Neuronal stem cell (in vitro differentiated cells): ENCODE results near the gene PRUNE2.

ENCODE experiments used
- DNase-seq: peaks from one replicate; pipeline ENCODE4 v3.0.0-alpha.2; 2013; ENCODE audit warnings: low spot score
- H2AFZ ChIP-seq: one replicate; pipeline ENCODE4 v1.6.1; 2013; ENCODE audit warnings: mild to moderate bottlenecking, low read length, inconsistent platforms
- H2AK5ac ChIP-seq: 2 replicates; pipeline ENCODE4 v1.6.1; 2013; ENCODE audit warnings: low read depth, mild to moderate bottlenecking, inconsistent platforms, low read length, moderate library complexity, mixed read lengths
- H2BK120ac ChIP-seq: 2 replicates; pipeline ENCODE4 v1.6.1; 2013; ENCODE audit warnings: low read depth, mild to moderate bottlenecking, inconsistent platforms, low read length, moderate library complexity, mixed read lengths
- H2BK12ac ChIP-seq: one replicate; pipeline ENCODE4 v1.6.1; 2013; ENCODE audit warnings: low read length, inconsistent platforms
- H2BK15ac ChIP-seq: 2 replicates; pipeline ENCODE4 v1.6.1; 2013; ENCODE audit warnings: mild to moderate bottlenecking, low read length, inconsistent platforms, mixed read lengths
- H2BK5ac ChIP-seq: one replicate; pipeline ENCODE4 v1.6.1; 2013; ENCODE audit warnings: inconsistent platforms, mild to moderate bottlenecking, low read length, moderate library complexity
- H3K14ac ChIP-seq: one replicate; pipeline ENCODE4 v1.6.1; 2013; ENCODE audit warnings: low read length, inconsistent platforms
- H3K18ac ChIP-seq: 2 replicates; pipeline ENCODE4 v1.6.1; 2013; ENCODE audit warnings: low read length, inconsistent platforms
- H3K23ac ChIP-seq: 2 replicates; pipeline ENCODE4 v1.6.1; 2013; ENCODE audit warnings: low read depth, mild to moderate bottlenecking, mixed read lengths, low read length, inconsistent platforms; ENCODE audit not compliant: poor library complexity
- H3K27ac ChIP-seq: replicated peaks from 3 replicates; pipeline ENCODE4 v1.5.1; 2013; ENCODE audit warnings: low read length, inconsistent platforms
- H3K27me3 ChIP-seq, 3 experiments: 2 replicates each; pipeline ENCODE4 v1.6.1; 2013; ENCODE audit warnings: low read length in 3 of 3, mild to moderate bottlenecking in 2 of 3, inconsistent platforms in 1 of 3, low read depth in 1 of 3, mixed read lengths in 1 of 3, moderate library complexity in 1 of 3; ENCODE audit not compliant: control insufficient read depth in 3 of 3, insufficient read depth in 3 of 3
- H3K36me3 ChIP-seq, 2 donors: replicated peaks in 1 of 2; 2 replicates each; pipeline ENCODE4 v1.6.1; 2013; ENCODE audit warnings: low read length in 2 of 2; ENCODE audit not compliant: control insufficient read depth in 2 of 2, insufficient read depth in 2 of 2
- H3K4ac ChIP-seq: 2 replicates; pipeline ENCODE4 v1.6.1; 2013; ENCODE audit warnings: inconsistent platforms, mild to moderate bottlenecking, low read length, moderate library complexity
- H3K4me1 ChIP-seq, 2 donors: 1 replicate in 1 of 2; 2 replicates in 1 of 2; pipeline ENCODE4 v1.6.1; 2013; ENCODE audit warnings: low read length in 2 of 2, low read depth in 1 of 2; ENCODE audit not compliant: control insufficient read depth in 2 of 2, insufficient read depth in 1 of 2
- H3K4me2 ChIP-seq: one replicate; pipeline ENCODE4 v1.6.1; 2013; ENCODE audit warnings: mild to moderate bottlenecking, low read length, inconsistent platforms; ENCODE audit not compliant: insufficient read depth, poor library complexity, severe bottlenecking
- H3K4me3 ChIP-seq, 2 donors: 2 replicates each; pipeline ENCODE4 v1.5.1; 2013; ENCODE audit warnings: low read length in 2 of 2, mild to moderate bottlenecking in 2 of 2, inconsistent platforms in 1 of 2, moderate library complexity in 1 of 2
- H3K79me1 ChIP-seq: one replicate; pipeline ENCODE4 v1.6.1; 2013; ENCODE audit warnings: low read depth, mild to moderate bottlenecking, inconsistent platforms, low read length, moderate library complexity
- H3K9ac ChIP-seq: one replicate; pipeline ENCODE4 v1.6.1; 2013; ENCODE audit warnings: mild to moderate bottlenecking, low read depth, low read length, inconsistent platforms; ENCODE audit not compliant: poor library complexity
- H3K9me3 ChIP-seq, 2 donors: replicated peaks in 1 of 2; 2 replicates each; pipeline versions ENCODE3 to v1.6.1; 2013; ENCODE audit warnings: low read length in 2 of 2, mild to moderate bottlenecking in 2 of 2, inconsistent platforms in 1 of 2, low read depth in 1 of 2, mixed read lengths in 1 of 2, moderate library complexity in 1 of 2; ENCODE audit not compliant: control insufficient read depth in 2 of 2, insufficient read depth in 1 of 2
- H4K8ac ChIP-seq: one replicate; pipeline ENCODE4 v1.6.1; 2013; ENCODE audit warnings: low read depth, mild to moderate bottlenecking, inconsistent platforms, low read length, moderate library complexity
- H4K91ac ChIP-seq: one replicate; pipeline ENCODE4 v1.6.1; 2013; ENCODE audit warnings: low read length, low read depth, mild to moderate bottlenecking, inconsistent platforms; ENCODE audit not compliant: poor library complexity
- WGBS, 2 donors: extraction: QIAGEN DNeasy Blood & Tissue Kit; methylation state at CpG; one replicate each; pipeline ENCODE4 v1.1.7; 2013; ENCODE audit warnings: missing lambda C conversion rate in 2 of 2, mixed read lengths in 1 of 2; ENCODE audit not compliant: insufficient read length in 2 of 2, insufficient replicate concordance in 1 of 2; ENCODE audit errors: extremely low coverage in 2 of 2; 5-methylcytosine and 5-hydroxymethylcytosine counted together

The PRUNE2 gene

DNA sequence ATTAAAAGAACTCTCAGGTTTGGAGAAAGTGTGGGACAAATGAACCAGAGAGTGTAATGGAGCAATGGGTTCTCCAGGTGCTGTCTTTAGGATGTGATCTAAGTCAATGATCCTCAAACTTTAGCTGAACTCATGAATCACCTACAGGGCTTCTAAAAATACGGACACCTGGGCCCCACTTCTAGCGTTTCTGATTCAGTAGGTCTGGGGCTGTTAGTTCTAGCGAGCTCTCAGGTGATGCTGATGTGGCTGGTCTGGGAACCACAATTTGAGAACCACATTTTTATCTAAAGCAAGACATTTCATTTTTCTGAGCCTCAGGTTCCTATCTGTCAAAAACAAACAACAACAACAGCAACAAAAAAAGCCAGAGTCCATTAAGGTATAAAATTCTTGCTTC, 176.8 kb downstream of the PRUNE2 start:
- Histone ChIP-seq H3K27me3 (no peaks in the 10 kb centered on the region), H3K79me1 (no peaks in the 10 kb centered on the region)

DNA sequence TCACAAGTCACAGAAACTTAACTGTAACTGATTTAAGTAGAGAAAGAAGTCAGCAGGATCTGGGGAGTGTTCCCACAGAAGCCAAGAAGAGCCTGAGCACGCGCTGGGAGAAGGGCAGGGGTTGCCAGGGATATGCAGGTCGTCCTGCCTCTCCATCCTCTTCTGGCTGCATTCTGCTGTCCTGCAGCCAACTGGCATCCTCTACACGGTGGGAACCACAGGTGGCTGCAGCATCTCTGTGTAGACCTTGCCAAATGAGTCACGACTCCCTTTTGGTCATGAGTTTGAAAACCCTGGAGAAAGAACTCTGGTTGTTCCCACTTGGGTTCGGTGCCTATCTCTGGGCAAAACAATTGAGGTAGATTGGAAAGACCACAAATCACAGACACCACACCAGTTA, 180.0 kb downstream of the PRUNE2 start:
- no peak overlapping the region for H2BK15ac ChIP-seq
- no peaks in the 10 kb centered on the region for H3K36me3 ChIP-seq
- H3K9ac ChIP-seq = no peak overlapping the region
- H3K18ac ChIP-seq = no peak overlapping the region
- no peaks in the 10 kb centered on the region for H3K27me3 ChIP-seq
- H4K91ac ChIP-seq = no peak overlapping the region
- WGBS, 2 donors = no CpG with 5 or more reads among the region's 6 CpGs
- H2BK12ac ChIP-seq = no peak overlapping the region
- no peak overlapping the region for H2AFZ ChIP-seq
- no peaks in the 10 kb centered on the region for H3K9me3 ChIP-seq
- H3K23ac ChIP-seq = no peak overlapping the region
- no peak overlapping the region for H3K4me2 ChIP-seq
- H3K4me1 ChIP-seq = no peaks in the 10 kb centered on the region
- H2AK5ac ChIP-seq = no peak overlapping the region
- H3K27ac ChIP-seq = no peak overlapping the region
- H3K14ac ChIP-seq = no peak overlapping the region
- H4K8ac ChIP-seq = no peak overlapping the region
- H2BK5ac ChIP-seq = no peak overlapping the region
- H3K79me1 ChIP-seq = no peaks in the 10 kb centered on the region
- DNase-seq = no peak
- H2BK120ac ChIP-seq = no peak overlapping the region
- H3K4ac ChIP-seq = no peak overlapping the region
- H3K4me3 ChIP-seq = no peak overlapping the region

More for the DNA sequence above, 176.8 kb downstream of the PRUNE2 start:
- H2BK12ac ChIP-seq = no peak overlapping the region
- DNase-seq = no peak
- H3K36me3 ChIP-seq = no peaks in the 10 kb centered on the region
- no CpG with 5 or more reads among the region's 3 CpGs for WGBS, 2 donors
- H3K4me3 ChIP-seq = no peak overlapping the region
- no peak overlapping the region for H2AFZ ChIP-seq
- no peaks in the 10 kb centered on the region for H3K9me3 ChIP-seq
- no peak overlapping the region for H3K4me2 ChIP-seq
- H4K91ac ChIP-seq = no peak overlapping the region
- no peak overlapping the region for H2AK5ac ChIP-seq
- no peak overlapping the region for H3K23ac ChIP-seq
- H3K18ac ChIP-seq = no peak overlapping the region
- no peak overlapping the region for H2BK120ac ChIP-seq
- H3K27ac ChIP-seq = no peak overlapping the region
- no peak overlapping the region for H2BK5ac ChIP-seq
- H4K8ac ChIP-seq = no peak overlapping the region
- H3K4ac ChIP-seq = no peak overlapping the region
- no peaks in the 10 kb centered on the region for H3K4me1 ChIP-seq
- H2BK15ac ChIP-seq = no peak overlapping the region
- H3K9ac ChIP-seq = no peak overlapping the region
- H3K14ac ChIP-seq = no peak overlapping the region

GRCh38 chr9:76725011-76725546, 180.8 kb downstream of the PRUNE2 start:
- Histone ChIP-seq H3K4me3 (no peak overlapping the region), H3K79me1 (no peaks in the 10 kb centered on the region), H3K27ac (no peak overlapping the region), H3K23ac (no peak overlapping the region), H3K9me3 (no peaks in the 10 kb centered on the region), H2BK120ac (no peak overlapping the region), H2AFZ (no peak overlapping the region), H3K4ac (no peak overlapping the region), H4K8ac (no peak overlapping the region), H3K4me1 (no peaks in the 10 kb centered on the region), H3K14ac (no peak overlapping the region), H3K9ac (no peak overlapping the region), H2BK12ac (no peak overlapping the region), H3K4me2 (no peak overlapping the region), H2BK15ac (no peak overlapping the region), H3K27me3 (no peaks in the 10 kb centered on the region), H3K36me3 (no peaks in the 10 kb centered on the region), H3K18ac (no peak overlapping the region), H2AK5ac (no peak overlapping the region), H2BK5ac (no peak overlapping the region), H4K91ac (no peak overlapping the region)
- no peak for DNase-seq
- no CpG with 5 or more reads among the region's 4 CpGs for WGBS, 2 donors

GRCh38 chr9:76720245-76720644, 185.7 kb downstream of the PRUNE2 start:
- H3K27me3 ChIP-seq = no peaks in the 10 kb centered on the region
- H3K18ac ChIP-seq = no peak overlapping the region
- H3K4me3 ChIP-seq = no peak overlapping the region
- no peak overlapping the region for H3K9ac ChIP-seq
- H2BK15ac ChIP-seq = no peak overlapping the region
- no peaks in the 10 kb centered on the region for H3K36me3 ChIP-seq
- no peaks in the 10 kb centered on the region for H3K4me1 ChIP-seq
- H2BK120ac ChIP-seq = no peak overlapping the region
- H3K4me2 ChIP-seq = no peak overlapping the region
- H4K91ac ChIP-seq = no peak overlapping the region
- no peak overlapping the region for H3K23ac ChIP-seq
- H2BK12ac ChIP-seq = no peak overlapping the region
- no peak overlapping the region for H3K27ac ChIP-seq
- DNase-seq = no peak
- no peak overlapping the region for H4K8ac ChIP-seq
- no peak overlapping the region for H3K4ac ChIP-seq
- H3K9me3 ChIP-seq = no peaks in the 10 kb centered on the region
- no peak overlapping the region for H2AFZ ChIP-seq
- H2AK5ac ChIP-seq = no peak overlapping the region
- H3K14ac ChIP-seq = no peak overlapping the region
- H2BK5ac ChIP-seq = no peak overlapping the region
- no CpG with 5 or more reads among the region's 3 CpGs for WGBS, 2 donors
- H3K79me1 ChIP-seq = no peaks in the 10 kb centered on the region
